ENCODE measurements around the gene SOX2.
"Not testable (repeated sequence)": the region's sequence is repeated elsewhere in the genome, so short reads cannot be mapped to it uniquely, and the experiment has no call there.

SOX2 gene

DNA sequence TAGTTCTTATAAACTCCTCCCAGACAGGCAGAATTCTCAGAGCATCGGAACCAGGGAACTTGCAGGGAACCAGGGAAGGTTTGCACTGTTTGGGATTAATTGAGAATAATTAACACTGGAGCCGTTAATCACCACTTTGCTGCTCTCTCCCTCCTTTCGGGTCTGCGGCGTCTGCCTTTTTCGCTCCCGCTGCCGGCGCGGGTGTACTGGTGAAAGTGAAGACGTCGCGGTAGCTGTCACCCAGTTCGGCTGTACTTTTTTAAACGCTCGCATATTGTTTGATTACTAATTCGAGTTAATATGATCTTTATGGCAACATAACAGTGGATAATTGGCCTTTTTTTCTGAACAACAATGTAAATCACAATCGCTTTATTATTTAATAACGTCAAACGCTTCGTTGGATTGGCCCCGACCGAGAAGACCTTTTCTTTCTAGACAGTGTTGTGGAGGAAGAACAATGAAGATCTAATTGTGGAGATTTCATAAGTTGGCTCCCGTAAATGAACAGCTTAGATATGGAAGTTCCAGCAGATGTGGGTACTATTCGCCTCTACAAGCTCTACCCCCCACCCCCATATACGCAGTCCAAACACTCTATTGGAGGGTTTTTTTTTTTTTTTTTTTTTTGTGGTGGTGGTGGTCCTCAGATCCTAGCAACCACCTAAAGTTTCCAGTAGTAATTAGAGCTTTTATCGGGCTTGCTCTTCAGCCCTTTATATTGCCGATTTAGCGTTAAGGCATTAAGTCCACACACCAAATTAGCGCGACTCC, 12.7 kb downstream of the SOX2 start:
- no peak for DNase-seq

DNA sequence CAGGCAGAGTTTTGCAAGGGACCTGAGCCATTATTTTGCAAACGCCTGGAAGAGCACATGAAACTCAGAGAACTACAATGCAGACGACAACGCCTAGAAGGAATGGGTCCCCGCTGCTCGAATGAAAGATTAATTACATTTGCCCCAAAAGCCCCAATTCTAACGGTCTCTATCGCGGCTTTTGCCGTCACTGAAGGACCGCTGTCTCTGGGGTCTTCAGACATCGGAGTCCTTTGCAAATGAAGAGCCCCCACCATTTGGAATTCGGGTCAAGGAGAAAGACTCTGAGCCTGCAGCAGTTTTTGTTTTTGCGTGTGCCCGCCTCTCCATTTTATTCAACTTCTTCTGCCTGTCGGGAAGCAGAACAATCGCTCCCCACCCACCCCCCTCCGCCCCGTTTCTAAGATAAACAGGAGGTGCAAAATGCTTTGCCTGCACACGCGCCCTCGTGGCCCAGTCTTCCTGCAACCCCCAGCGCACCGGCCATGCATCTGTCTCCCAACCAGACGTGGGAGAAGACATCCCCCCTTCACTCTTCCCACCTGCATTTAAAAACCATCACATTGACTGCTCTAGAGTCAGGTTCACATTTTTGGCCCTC, 13.5 kb downstream of the SOX2 start:
- no peak for DNase-seq

DNA sequence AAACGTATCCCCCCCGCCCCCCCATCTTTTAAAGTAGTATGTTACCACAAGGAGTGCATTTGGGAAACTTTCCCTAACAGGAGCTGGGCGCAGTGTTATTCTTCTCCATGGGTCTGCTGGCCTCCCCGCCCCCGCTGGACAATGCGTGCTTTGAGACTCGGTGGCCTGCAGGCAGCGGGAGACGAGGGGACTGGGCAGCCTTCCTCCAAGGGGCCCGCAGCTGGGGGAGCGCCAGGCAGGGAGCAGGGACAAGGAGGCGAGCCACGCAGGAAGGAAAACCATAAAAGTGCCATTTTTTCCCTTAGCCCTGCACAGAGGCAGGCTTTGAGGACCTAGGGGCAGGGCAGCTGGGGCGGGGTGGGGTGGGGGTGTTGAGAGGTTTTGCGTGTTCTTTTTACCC, 14.1 kb downstream of the SOX2 start:
- no peak for DNase-seq

DNA sequence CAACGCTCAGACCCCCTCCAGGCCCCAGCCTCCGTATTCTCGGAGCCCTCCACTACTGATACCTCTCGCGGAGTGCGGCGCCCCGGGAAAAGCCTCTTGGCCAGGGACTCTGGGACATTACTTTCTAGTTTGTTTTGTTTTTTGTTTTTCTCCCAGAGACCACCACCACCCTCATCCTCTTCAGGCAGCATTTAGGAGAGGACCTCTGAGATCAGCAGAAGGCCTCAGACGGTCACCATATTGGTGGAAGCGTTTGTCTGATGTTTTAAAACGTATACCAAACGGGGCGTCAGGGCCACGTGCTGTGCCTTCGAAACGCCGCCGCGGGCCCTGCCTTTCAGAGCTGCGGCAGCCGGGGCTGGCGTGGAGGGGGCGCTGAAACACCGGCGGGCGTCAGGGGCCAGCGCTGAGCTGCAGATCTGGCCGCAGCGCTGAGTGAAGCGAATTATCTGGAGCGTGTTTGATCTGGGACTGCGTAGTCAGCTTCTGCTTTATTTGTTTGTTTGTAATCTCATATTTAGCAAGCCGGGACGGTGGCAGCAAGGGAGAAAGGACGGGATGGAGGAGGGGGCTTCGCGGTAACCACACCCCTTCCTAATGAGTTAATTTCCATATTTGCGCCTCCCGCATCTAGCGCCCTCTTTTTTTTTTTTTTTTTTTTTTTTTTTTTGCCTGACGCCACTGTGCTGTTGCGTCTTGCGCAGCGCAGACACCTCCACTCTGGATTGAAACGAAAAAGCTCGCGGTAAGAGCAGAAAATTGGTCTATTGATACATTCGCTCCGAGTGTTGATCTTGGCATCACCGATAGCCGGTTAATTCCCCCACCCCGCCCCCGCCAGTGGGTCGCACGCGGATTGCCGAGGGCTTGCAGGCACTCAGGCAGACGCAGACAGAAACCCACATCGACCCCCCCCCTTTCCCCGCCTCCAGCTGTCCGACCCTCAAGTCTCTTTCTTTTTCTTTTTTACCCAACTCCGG, 14.9 kb downstream of the SOX2 start:
- DNase-seq: no peak

DNA sequence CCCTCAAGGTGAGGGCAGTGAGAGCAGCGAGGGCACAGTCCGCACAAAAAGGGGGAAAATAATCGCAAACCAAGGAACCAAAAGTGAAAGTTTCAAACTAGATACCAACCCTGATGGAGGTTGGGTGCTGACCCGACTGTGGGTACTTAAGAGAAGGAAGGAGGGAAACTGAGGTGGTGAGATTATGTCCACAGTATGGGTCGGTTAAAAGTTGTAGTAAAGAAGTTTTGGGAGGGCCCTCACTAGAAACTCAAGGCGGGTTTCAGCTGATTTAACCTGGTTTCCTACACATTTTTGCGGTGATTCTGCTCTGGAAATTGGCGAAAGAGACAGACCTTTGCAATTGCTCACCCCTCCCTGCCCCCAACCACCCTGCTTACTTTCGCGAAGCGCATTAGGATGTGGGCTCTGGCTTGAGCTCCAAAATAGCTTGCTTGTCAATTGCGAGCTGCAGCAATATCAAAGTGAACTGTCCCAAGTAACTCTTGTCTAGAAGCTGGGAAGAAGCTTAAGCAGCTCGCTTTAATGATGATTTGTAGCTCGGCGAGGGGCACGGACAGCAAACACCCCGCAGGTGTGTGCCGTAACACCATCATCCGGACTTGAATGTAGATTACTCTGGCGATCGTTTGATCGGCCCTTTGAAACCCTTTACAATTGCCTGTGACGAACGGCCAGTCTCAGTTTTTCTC, 15.8 kb downstream of the SOX2 start:
- DNase-seq: no peak

DNA sequence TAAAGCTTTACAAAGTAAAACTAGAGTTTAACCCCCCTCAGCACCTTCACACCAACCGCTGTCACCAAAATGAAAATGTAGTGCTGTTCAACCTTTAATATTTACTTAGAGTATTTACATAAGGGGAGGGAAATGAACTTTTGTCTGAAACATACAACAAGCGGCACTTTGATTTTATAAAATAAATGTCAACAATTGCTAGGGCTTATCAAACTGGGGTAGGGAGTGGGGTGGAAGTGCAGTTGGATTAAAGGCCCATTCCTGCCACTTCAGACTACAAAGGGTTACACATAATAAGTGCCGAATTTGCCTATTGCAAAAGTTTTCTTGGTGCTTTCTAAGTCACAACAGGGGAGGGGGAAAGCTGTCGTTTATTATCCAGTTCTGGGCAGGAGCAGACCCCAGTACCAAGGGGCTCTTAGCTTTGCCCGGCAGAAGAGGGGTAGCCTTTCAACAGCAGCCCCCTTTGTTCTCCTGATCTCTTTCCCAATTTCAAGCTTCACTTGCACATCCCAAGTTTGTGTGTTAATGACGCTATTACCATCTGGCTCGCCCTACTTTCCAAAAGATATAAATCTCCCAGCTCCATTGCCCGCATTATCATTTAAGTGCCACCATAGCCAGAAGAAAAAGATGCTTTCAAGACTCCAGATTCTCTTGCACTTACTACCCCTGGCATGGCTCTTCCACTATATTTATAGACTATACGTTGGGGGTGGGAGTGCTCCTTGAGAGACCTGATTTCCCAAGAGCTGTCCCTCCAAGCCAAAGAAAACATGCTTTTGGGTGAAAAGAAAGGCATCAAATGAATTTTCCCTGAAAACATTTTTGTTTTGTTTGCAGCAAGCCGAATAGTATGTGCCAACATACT, 17.0 kb downstream of the SOX2 start:
- no peak for DNase-seq

DNA sequence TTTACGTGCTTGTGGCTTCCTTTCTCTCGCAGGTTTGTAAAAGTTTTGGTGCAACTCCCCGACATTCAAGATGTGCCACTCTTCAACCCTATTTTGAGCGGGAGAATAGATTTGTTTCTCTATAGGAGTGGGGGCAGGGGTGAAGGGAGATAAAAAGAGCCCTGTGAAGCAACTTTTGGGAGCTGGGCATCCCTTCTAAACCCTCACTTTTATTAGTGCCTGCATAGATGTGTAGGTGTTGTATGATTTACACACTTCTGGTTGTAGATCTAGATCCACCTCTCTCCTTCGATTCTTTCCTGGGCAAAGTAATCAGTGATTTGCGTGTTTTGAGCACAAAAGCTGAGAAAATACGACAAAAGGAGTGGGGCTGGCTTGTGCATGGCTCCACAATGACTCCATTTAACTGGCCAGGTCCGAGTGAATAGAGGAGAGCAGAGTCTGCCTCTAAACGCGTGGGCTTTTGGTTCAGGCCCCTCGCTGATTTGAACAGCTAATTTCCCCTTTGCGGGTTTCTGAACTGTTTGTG, 17.7 kb downstream of the SOX2 start:
- DNase-seq: no peak

DNA sequence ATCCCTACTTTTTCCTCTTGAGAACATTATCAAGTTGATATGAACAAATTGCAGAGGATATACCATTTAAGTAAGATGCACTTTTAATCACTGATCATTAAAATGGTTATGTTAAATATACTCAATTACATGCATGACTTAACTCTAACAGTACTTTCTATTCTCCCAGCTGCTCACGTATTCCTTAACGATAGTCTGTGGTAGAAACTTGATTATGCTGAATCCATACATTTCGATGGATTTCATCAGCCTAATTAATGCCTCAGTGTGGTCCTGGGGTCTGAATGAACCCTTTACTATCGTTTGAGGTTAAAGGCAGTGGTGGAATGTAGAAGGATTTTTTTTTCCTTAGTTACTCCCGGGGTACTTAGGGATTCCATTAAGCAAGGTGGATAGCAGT, 18.6 kb downstream of the SOX2 start:
- DNase-seq: no peak

DNA sequence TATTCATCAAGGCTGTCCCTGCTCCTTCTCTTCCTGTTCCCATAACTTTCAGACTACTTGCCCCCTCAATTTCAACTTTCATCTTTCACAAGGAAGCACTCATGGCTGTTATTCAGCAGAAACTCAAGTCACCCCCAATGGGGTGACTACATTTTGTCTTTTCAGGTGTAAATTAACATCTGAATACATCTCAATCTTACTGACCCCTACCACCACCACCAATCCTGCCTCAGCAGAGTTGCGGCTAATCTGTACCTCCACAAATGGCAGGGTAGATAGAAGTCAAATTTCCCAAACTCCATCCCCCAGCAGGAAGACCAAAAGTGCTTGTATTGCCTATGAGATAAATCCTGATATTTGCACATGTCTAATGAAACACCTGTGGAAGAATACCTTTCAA, 19.2 kb downstream of the SOX2 start:
- DNase-seq: no peak

DNA sequence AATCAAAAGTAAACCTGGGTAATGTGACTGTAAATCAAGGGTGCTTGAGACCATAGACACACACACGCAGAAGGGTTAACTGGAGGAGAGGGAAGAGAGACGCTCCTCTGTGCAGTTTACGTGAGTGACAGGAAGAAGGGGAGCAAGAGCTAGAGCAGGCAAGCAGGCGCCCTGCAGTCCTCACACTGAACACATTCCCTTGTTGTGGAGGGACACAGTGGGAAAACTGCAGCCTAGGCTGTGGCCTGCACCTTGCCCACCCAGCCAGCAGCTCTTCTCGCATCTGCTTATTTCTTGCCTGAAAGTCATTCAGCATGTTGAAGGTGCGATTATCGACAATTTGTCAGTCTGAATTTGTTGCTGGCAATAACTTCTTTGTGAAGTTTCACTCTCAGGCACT, 24.2 kb downstream of the SOX2 start:
- no peak for DNase-seq

DNA sequence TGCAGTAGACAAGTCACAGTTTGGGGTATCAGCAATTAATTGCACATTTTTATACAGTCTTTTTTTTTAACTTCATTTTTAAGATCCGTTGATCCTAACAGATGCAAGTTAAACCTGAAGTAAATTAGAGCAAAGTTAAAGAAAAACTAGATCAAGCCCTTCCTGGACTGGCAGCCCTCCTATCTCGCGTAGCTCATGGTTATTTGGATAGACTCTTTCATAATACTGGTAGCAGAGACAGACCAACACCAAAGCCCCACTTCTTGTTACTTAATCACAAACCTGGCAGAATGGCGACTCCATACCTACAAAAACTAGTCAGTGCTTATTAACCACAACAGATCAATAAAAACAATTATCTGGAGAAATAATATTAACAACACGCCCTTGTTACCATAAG, 26.8 kb downstream of the SOX2 start:
- no peak for DNase-seq

DNA sequence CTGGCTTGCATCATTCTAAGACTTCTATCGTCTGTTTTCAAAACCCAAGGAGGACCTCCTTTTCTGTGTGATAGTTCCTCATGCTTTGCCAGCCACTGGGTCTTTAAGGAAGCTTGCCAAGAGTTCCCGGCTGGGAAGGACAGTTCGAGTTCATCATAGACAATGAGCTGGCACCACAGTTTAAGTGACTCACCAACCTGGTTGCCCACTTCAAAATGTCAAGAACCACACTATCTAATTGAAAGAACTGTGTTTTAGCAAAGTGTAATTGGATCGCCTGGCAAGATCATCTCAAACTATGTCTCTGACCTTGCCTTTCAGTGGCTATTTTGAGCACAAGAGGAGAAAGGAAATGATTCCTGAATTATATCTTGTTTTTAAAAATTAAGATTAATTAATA, 27.9 kb downstream of the SOX2 start:
- peak; percentile 31 for DNase-seq

DNA sequence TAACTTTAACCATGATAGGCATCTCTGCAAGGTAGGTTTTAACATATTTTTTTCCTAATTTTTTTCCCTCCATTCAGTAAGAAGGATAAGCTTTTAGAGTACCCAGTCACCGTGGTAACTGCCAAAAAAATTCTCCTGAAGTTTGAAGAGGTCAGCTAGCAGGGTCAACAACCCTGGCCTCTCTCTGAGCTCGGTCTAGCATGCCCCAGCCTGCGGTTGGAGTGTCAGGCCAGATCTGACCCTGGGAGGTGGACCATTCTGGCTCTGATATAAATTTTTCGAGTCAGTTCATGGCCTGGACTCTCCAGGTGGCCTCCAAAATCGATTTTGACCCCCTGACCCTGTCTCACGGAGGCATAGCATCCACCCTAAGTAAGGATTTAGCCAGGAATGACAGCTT, 29.7 kb downstream of the SOX2 start:
- DNase-seq: no peak

DNA sequence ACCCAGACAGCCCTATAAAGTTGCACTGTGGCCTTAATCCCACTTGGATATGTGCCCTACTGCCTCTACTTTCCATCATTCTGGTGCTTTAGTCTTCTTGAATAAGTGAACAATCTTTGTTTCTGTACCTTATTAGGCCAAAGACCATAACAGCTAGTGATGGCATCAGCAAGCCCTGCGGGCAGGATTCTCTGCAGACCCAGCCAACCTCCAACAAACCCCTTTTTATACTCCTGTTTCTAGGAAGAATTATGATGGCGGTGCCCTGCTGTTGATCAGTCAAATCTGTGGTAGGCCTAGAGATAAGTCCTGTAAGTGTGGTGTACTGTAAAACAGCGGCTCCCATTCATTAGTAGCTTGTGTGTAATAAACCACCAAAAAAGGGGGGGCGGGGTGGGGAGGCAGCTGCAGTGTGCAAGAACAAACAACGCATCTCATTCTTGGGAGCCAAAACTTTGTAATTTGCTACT, 40.5 kb downstream of the SOX2 start:
- DNase-seq: no peak

DNA sequence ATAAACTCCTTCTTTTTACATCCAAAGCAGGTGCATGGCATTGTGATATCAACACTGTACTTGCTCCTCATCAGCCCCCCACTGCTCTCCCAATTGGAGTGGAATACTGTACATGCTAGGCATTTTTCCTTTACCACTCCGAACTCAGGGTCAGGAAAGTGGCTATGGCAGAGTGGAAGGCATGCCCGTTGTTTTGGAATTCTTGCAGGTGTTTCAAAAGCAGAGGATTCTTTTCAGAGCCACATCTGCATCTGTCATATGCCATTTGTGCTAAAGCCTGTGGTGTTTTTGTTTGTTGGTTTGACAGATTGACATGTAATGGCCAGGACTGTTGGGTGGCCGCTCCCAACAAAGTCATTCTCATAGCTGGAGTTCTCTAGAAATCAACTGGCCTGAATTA, 41.7 kb downstream of the SOX2 start:
- DNase-seq: no peak

DNA sequence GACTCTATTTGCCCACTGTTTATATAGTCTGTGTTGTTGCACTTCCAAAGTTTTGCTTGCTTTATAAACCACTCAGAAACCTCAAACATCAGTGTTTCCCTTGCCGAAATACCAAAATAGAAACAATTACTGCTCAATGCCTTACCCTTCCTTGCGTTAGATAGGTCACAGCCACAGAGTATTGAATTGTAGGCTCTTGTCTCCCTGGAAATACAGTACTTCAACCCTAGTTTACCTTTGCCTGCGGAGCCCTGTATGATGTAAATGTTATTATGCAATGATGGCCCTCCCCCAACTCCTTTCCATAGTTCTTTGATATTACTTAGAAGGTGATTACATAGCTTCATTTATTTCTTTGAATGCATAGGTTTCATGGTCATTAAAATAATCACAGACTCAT, 44.2 kb downstream of the SOX2 start:
- DNase-seq: no peak

DNA sequence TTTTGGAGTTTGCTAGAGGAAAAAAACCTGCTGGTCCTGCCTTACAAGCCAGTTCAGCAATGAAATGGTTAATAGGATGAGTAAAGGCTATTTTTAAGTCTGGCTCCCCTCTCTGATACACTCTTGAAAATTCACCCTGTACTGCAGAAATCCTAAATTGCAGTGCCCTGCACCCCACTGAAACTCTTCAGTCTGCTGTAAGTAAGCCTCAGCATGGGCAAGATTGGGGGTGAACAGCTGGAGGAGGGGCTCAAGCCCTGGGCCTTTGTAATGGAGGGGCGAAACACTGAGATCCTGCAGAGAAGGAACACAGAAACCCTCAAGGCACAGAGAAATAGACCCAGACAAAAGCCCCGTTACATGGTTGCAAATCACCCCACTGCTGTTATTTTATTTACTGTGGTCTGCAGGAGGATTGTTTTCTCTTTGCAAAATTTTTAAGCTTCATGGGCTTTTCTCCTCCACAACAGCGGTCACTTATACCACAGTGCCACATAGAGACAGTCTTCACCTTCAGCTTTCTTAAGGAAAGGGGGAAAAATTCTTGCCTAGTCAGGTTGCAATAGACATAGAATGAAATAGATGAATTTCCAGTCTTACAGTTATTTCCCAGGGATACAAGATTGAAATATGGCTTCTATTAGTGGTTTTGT, 45.0 kb downstream of the SOX2 start:
- DNase-seq: no peak

DNA sequence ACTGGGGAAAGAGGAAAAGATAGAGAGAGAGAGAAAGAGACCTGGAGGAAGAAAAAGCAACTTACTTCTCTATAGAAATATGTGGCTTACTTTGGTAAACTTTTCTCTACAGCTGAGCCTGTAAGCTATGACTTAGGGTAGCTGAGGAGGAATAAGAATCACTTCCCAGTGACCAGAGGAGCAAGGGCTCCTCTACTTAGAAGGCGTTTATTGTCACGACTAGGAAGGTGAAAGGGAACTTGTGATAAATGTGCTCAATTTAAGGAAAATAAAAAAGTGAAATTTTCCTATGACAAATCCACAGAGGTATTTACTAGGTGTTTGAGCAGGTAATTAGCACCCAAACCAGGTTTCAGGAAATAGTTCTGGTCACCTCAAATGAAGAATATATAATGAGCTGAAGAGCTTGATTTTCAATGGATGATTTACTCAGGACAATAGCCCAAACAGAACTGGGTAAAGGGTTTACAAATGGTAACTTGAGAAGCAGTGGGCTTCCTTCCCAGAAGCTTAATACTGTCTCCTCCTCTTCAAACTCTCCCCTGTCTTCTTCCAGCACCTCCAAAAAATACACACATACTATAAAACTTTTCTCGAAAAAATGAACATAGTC, 46.1 kb downstream of the SOX2 start:
- no peak for DNase-seq

DNA sequence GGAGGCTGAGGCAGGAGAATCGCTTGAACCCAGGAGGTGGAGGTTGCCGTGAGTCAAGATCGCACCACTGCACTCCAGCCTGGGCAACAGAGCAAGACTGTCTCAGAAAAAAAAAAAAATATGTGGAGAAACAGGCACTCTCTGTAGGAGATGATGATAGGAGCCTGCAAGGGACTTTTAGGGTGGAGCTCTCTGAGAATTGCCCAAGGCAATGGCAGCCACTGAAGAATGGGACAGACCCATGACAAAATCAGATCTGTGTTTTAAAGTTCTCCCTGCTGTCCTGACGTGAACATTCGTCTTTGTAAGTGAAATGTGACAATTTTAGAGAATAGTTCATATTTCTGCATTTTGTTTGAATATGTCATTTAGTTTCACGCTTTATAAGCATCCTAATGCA, 50.2 kb downstream of the SOX2 start:
- DNase-seq: no peak

DNA sequence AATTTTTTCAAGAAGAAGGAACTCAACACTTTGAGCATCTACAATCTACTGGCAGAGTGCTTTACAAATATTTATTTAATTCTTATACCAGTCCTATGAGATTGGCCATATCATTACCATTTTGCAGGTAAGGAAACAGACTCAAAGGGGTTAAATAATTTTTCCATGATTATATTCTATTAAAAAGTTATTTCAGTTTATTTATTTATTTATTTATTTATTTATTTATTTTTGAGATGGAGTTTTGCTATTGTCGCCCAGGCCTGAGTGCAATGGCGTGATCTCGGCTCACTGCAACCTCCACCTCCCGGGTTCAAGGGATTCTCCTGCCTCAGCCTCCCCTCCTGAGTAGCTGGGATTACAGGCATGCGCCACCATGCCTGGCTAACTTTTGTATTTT, 52.3 kb downstream of the SOX2 start:
- not testable (repeated sequence) for DNase-seq

All from DMS79 (cell line).